KMS-11 (cell line): ENCODE measurements around the gene ATP8B3.

ENCODE experiments used
- H2AFZ ChIP-seq: fragments of 200-600 bp; sonication (generic); 2 replicates; pipeline ENCODE4 v1.6.1; 2016; ENCODE audit warnings: antibody characterized with exemption, mixed run types, low read depth
- H3K27ac ChIP-seq: fragments of 200-600 bp; sonication (generic); 2 replicates; pipeline ENCODE4 v1.6.1; 2016; ENCODE audit warnings: mild to moderate bottlenecking, mixed run types
- H3K27me3 ChIP-seq: fragments of 200-600 bp; sonication (generic); 2 replicates; pipeline ENCODE4 v1.6.1; 2017; ENCODE audit warnings: mild to moderate bottlenecking, low read depth, mixed run types, moderate library complexity; ENCODE audit not compliant: insufficient read depth
- H3K36me3 ChIP-seq: fragments of 200-600 bp; sonication (generic); 2 replicates; pipeline ENCODE4 v1.6.1; 2017; ENCODE audit warnings: mild to moderate bottlenecking, mixed run types; ENCODE audit not compliant: insufficient read depth
- H3K4me1 ChIP-seq: fragments of 200-600 bp; sonication (generic); 2 replicates; pipeline ENCODE4 v1.6.1; 2016; ENCODE audit warnings: mild to moderate bottlenecking, low read depth, mixed run types; ENCODE audit not compliant: poor library complexity, severe bottlenecking
- H3K4me2 ChIP-seq: fragments of 200-600 bp; sonication (generic); 2 replicates; pipeline ENCODE4 v1.7.0; 2016; ENCODE audit warnings: mild to moderate bottlenecking, mixed run types
- H3K4me3 ChIP-seq: fragments of 200-600 bp; sonication (generic); IDR thresholded peaks from 2 replicates; pipeline ENCODE4 v1.6.1; 2017; ENCODE audit warnings: low read depth, low read length, mixed read lengths; ENCODE audit not compliant: insufficient read depth
- H3K79me2 ChIP-seq: fragments of 200-600 bp; sonication (generic); 2 replicates; pipeline ENCODE4 v1.6.1; 2016; ENCODE audit warnings: low read depth, mixed run types; ENCODE audit not compliant: insufficient read depth
- H3K9ac ChIP-seq: fragments of 200-600 bp; sonication (generic); 2 replicates; pipeline ENCODE4 v1.6.1; 2016; ENCODE audit warnings: mild to moderate bottlenecking, mixed run types
- H4K20me1 ChIP-seq: fragments of 200-600 bp; sonication (generic); 2 replicates; pipeline ENCODE4 v1.6.1; 2016; ENCODE audit warnings: mild to moderate bottlenecking, mixed run types; ENCODE audit not compliant: insufficient read depth
- CTCF ChIP-seq: fragments of 200-600 bp; sonication (generic); conservative IDR thresholded peaks from 2 replicates; pipeline ENCODE4 v1.6.1; 2017; ENCODE audit warnings: low read depth, mild to moderate bottlenecking, antibody characterized with exemption, low read length, moderate library complexity, mixed read lengths

Gene ATP8B3

GRCh38 chr19:1811942-1812425 is at the start of gene ATP8B3:
TSS of gene ATP8B3 (minus strand) at chr19:1812276. CDS start at chr19:1811736, 540 bp downstream.
- Histone ChIP-seq H3K9ac (no peak within 1 kb of the TSS; the same call in 1 of the 2 replicates), H3K4me3 (no peak within 1 kb of the TSS), H2AFZ (peak within 1 kb of the TSS; percentile 79), H3K79me2 (no peaks in the 10 kb centered on the region), H3K4me2 (peak within 1 kb of the TSS; percentile 73), H3K27me3 (peaks cover 18% of the 10 kb centered on the region; the same call in 1 of the 2 replicates), H3K27ac (no peak within 1 kb of the TSS), H3K4me1 (peaks cover 7% of the 10 kb centered on the region), H4K20me1 (no peaks in the 10 kb centered on the region), H3K36me3 (no peaks in the 10 kb centered on the region)
- TF ChIP-seq CTCF = no peak

- peaks cover 47% of the 10 kb centered on the region for H3K79me2 ChIP-seq
- H4K20me1 ChIP-seq = no peaks in the 10 kb centered on the region
- H2AFZ ChIP-seq = no peak overlapping the region
- TF ChIP-seq CTCF = no peak
- H3K27me3 ChIP-seq = no peaks in the 10 kb centered on the region
- peak overlapping the region; percentile 43; the same call in 1 of the 2 replicates for H3K9ac ChIP-seq
- H3K4me2 ChIP-seq = peak overlapping the region; percentile 64
- no peaks in the 10 kb centered on the region for H3K36me3 ChIP-seq
- no peak overlapping the region for H3K4me3 ChIP-seq
- peaks cover under 1% of the 10 kb centered on the region for H3K4me1 ChIP-seq
- H3K27ac ChIP-seq = no peak overlapping the region
These were observed 49.5 kb upstream of the ATP8B3 start for GRCh38 chr19:1861599-1862031.

- Histone ChIP-seq H3K9ac (no peak overlapping the region; the same call in 1 of the 2 replicates), H3K4me3 (no peak overlapping the region), H3K4me1 (peaks cover 7% of the 10 kb centered on the region), H4K20me1 (no peaks in the 10 kb centered on the region), H2AFZ (no peak overlapping the region), H3K27me3 (no peaks in the 10 kb centered on the region), H3K4me2 (peak overlapping the region; percentile 64), H3K36me3 (no peaks in the 10 kb centered on the region), H3K27ac (no peak overlapping the region), H3K79me2 (peaks cover 53% of the 10 kb centered on the region)
- no peak for TF ChIP-seq CTCF
These were observed 48.9 kb upstream of the ATP8B3 start for GRCh38 chr19:1860821-1861598.

- Histone ChIP-seq H3K27ac (no peak overlapping the region), H3K79me2 (peaks cover 56% of the 10 kb centered on the region), H3K36me3 (no peaks in the 10 kb centered on the region), H3K27me3 (no peaks in the 10 kb centered on the region), H3K4me2 (no peak overlapping the region), H4K20me1 (no peaks in the 10 kb centered on the region), H2AFZ (no peak overlapping the region), H3K9ac (no peak overlapping the region), H3K4me1 (peaks cover 13% of the 10 kb centered on the region), H3K4me3 (no peak overlapping the region)
- no peak for TF ChIP-seq CTCF
These were observed 48.1 kb upstream of the ATP8B3 start for GRCh38 chr19:1860042-1860775.
